Mesenchymal stem cell (in vitro differentiated cells and primary cell): ENCODE data around the gene P2RY6.

Experiments
- DNase-seq: peaks from one replicate; pipeline ENCODE4 v3.0.0-alpha.2; 2013
- H2AFZ ChIP-seq: one replicate; pipeline ENCODE4 v1.6.1; 2013; ENCODE audit warnings: low read depth, mild to moderate bottlenecking, control low read depth, inconsistent platforms, low read length, moderate library complexity
- H2AK5ac ChIP-seq: 2 replicates; pipeline ENCODE4 v1.6.1; 2013; ENCODE audit warnings: low read length, moderate library complexity, mild to moderate bottlenecking, inconsistent platforms; ENCODE audit not compliant: severe bottlenecking
- H2BK120ac ChIP-seq: one replicate; pipeline ENCODE4 v1.6.1; 2013; ENCODE audit warnings: low read depth, mild to moderate bottlenecking, inconsistent platforms, low read length, moderate library complexity
- H2BK12ac ChIP-seq, 2 experiments: one replicate each; pipeline ENCODE4 v1.6.1; 2013; ENCODE audit warnings: inconsistent platforms in 2 of 2, low read length in 2 of 2, mild to moderate bottlenecking in 2 of 2, moderate library complexity in 2 of 2, control low read depth in 1 of 2
- H2BK15ac ChIP-seq: one replicate; pipeline ENCODE4 v1.6.1; 2013; ENCODE audit warnings: mild to moderate bottlenecking, low read depth, inconsistent platforms; ENCODE audit not compliant: poor library complexity, severe bottlenecking
- H2BK5ac ChIP-seq: 2 replicates; pipeline ENCODE4 v1.6.1; 2013; ENCODE audit warnings: low read depth, mild to moderate bottlenecking, low read length, control low read depth, inconsistent platforms; ENCODE audit not compliant: poor library complexity, severe bottlenecking
- H3K14ac ChIP-seq, 2 experiments: one replicate each; pipeline ENCODE4 v1.6.1; 2013; ENCODE audit warnings: inconsistent platforms in 2 of 2, low read length in 2 of 2, control low read depth in 1 of 2, mild to moderate bottlenecking in 1 of 2, moderate library complexity in 1 of 2
- H3K18ac ChIP-seq, 2 experiments: one replicate each; pipeline ENCODE4 v1.6.1; 2013; ENCODE audit warnings: inconsistent platforms in 2 of 2, low read length in 2 of 2, control low read depth in 1 of 2, low read depth in 1 of 2, mild to moderate bottlenecking in 1 of 2
- H3K23ac ChIP-seq, 2 experiments: one replicate each; pipeline ENCODE4 v1.6.1; 2013; ENCODE audit warnings: inconsistent platforms in 2 of 2, low read length in 2 of 2, mild to moderate bottlenecking in 2 of 2, moderate library complexity in 2 of 2, control low read depth in 1 of 2
- H3K27ac ChIP-seq: 2 replicates; pipeline ENCODE4 v1.5.1; 2013; ENCODE audit warnings: mild to moderate bottlenecking, moderate library complexity, low read length, control low read depth, inconsistent platforms; ENCODE audit not compliant: poor library complexity, severe bottlenecking
- H3K27me3 ChIP-seq, 2 experiments: 2 replicates each; pipeline versions ENCODE4 v1.6.1 to v1.7.0; 2013; ENCODE audit warnings: low read length in 2 of 2, mild to moderate bottlenecking in 2 of 2, moderate library complexity in 2 of 2, control low read depth in 1 of 2, inconsistent platforms in 1 of 2; ENCODE audit not compliant: control insufficient read depth in 1 of 2, insufficient read depth in 1 of 2
- H3K36me3 ChIP-seq, 2 experiments: 2 replicates each; pipeline versions ENCODE4 v1.6.1 to v1.7.0; 2013; ENCODE audit warnings: low read length in 2 of 2, control low read depth in 1 of 2, inconsistent platforms in 1 of 2, low read depth in 1 of 2, mild to moderate bottlenecking in 1 of 2; ENCODE audit not compliant: insufficient read depth in 2 of 2, control insufficient read depth in 1 of 2
- H3K4ac ChIP-seq, 2 experiments: one replicate each; pipeline ENCODE4 v1.6.1; 2013; ENCODE audit warnings: inconsistent platforms in 2 of 2, low read length in 2 of 2, mild to moderate bottlenecking in 2 of 2, moderate library complexity in 2 of 2, control low read depth in 1 of 2, low read depth in 1 of 2
- H3K4me1 ChIP-seq: 2 replicates; pipeline ENCODE4 v1.6.1; 2013; ENCODE audit warnings: low read depth, low read length, control low read depth; ENCODE audit not compliant: control insufficient read depth, insufficient read depth
- H3K4me2 ChIP-seq: 2 replicates; pipeline ENCODE4 v1.6.1; 2013; ENCODE audit warnings: low read length, mild to moderate bottlenecking, inconsistent platforms; ENCODE audit not compliant: poor library complexity, severe bottlenecking
- H3K4me3 ChIP-seq, 2 experiments: 2 replicates each; pipeline versions ENCODE4 v1.5.1 to v1.7.0; 2013; ENCODE audit warnings: low read length in 2 of 2, mild to moderate bottlenecking in 2 of 2, control low read depth in 1 of 2, low read depth in 1 of 2; ENCODE audit not compliant: insufficient read depth in 1 of 2
- H3K79me1 ChIP-seq: replicated peaks from 2 replicates; pipeline ENCODE4 v1.6.1; 2013; ENCODE audit warnings: mild to moderate bottlenecking, control low read depth, low read length, inconsistent platforms; ENCODE audit not compliant: poor library complexity, severe bottlenecking
- H3K9ac ChIP-seq: 2 replicates; pipeline ENCODE4 v1.7.0; 2013; ENCODE audit warnings: mild to moderate bottlenecking, low read length, moderate library complexity
- H3K9me3 ChIP-seq: 2 replicates; pipeline ENCODE4 v1.7.0; 2013; ENCODE audit warnings: mild to moderate bottlenecking, low read length; ENCODE audit not compliant: control insufficient read depth
- H4K8ac ChIP-seq: one replicate; pipeline ENCODE4 v1.6.1; 2013; ENCODE audit warnings: inconsistent platforms, mild to moderate bottlenecking, low read length, moderate library complexity
- H4K91ac ChIP-seq: one replicate; pipeline ENCODE4 v1.6.1; 2013; ENCODE audit warnings: mild to moderate bottlenecking, low read length, inconsistent platforms
- WGBS: methylation state at CpG from one replicate; pipeline ENCODE4 v1.1.7; 2013; ENCODE audit warnings: mixed read lengths; 5-methylcytosine and 5-hydroxymethylcytosine counted together

P2RY6 gene

GRCh38 chr11:73295996-73296318 is 23.8 kb downstream of the P2RY6 start:
- Histone ChIP-seq H2BK5ac (no peak overlapping the region), H4K8ac (no peak overlapping the region), H3K18ac (no peak overlapping the region), H3K36me3 (peaks cover 5 to 8% of the 10 kb centered on the region in 2 experiments), H4K91ac (no peak overlapping the region), H2BK15ac (no peak overlapping the region), H3K27me3 (no peaks in the 10 kb centered on the region), H3K4me2 (no peak overlapping the region), H2AK5ac (no peak overlapping the region), H3K9ac (peak overlapping the region; percentile 45), H3K27ac (no peak overlapping the region), H2BK12ac (no peak overlapping the region), H3K4me3 (no peak overlapping the region), H3K4ac (no peak overlapping the region), H3K23ac (no peak overlapping the region), H2AFZ (no peak overlapping the region), H3K4me1 (peaks cover 31% of the 10 kb centered on the region), H3K14ac (no peak overlapping the region), H3K9me3 (no peaks in the 10 kb centered on the region), H2BK120ac (no peak overlapping the region), H3K79me1 (no peaks in the 10 kb centered on the region)
- DNase-seq, result no peak
- 100% methylated on average over 1 of the region's 3 CpGs for WGBS

GRCh38 chr11:73296501-73297230 is 24.5 kb downstream of the P2RY6 start:
- Histone ChIP-seq H3K4me3 (peak overlapping the region in 1 of 2 experiments; percentile 18), H3K18ac (no peak overlapping the region), H2BK15ac (peak overlapping the region; percentile 83), H2BK120ac (no peak overlapping the region), H3K79me1 (no peaks in the 10 kb centered on the region), H3K23ac (no peak overlapping the region), H3K27me3 (no peaks in the 10 kb centered on the region), H3K4ac (peak overlapping the region in 1 of 2 experiments; percentile 17), H3K9ac (no peak overlapping the region), H3K27ac (no peak overlapping the region), H3K14ac (peak overlapping the region in 1 of 2 experiments; percentile 49), H3K4me2 (no peak overlapping the region), H2AFZ (no peak overlapping the region), H4K91ac (peak overlapping the region; percentile 72), H3K9me3 (no peaks in the 10 kb centered on the region), H3K4me1 (peaks cover 31% of the 10 kb centered on the region), H2BK5ac (no peak overlapping the region), H2BK12ac (peak overlapping the region in 1 of 2 experiments; percentile 6), H4K8ac (peak overlapping the region; percentile 13), H3K36me3 (peaks cover 5 to 8% of the 10 kb centered on the region in 2 experiments), H2AK5ac (peak overlapping the region; percentile 43)
- no peak for DNase-seq
- WGBS, result 93% methylated on average over 35 of the region's 35 CpGs

GRCh38 chr11:73297231-73297590 is 25.1 kb downstream of the P2RY6 start:
- Histone ChIP-seq H3K4ac (peak overlapping the region in 1 of 2 experiments; percentile 17), H4K91ac (peak overlapping the region; percentile 72), H3K36me3 (peaks cover 5 to 8% of the 10 kb centered on the region in 2 experiments), H2BK15ac (peak overlapping the region; percentile 83), H3K79me1 (no peaks in the 10 kb centered on the region), H3K23ac (no peak overlapping the region), H2BK12ac (no peak overlapping the region), H4K8ac (peak overlapping the region; percentile 13), H3K9me3 (no peaks in the 10 kb centered on the region), H3K9ac (no peak overlapping the region), H3K4me2 (no peak overlapping the region), H3K27ac (no peak overlapping the region), H3K4me1 (peaks cover 28% of the 10 kb centered on the region), H3K18ac (no peak overlapping the region), H3K14ac (no peak overlapping the region), H3K27me3 (no peaks in the 10 kb centered on the region), H2AFZ (no peak overlapping the region), H2BK120ac (no peak overlapping the region), H2BK5ac (no peak overlapping the region), H3K4me3 (peak overlapping the region in 1 of 2 experiments; percentile 18), H2AK5ac (no peak overlapping the region)
- WGBS, result 95% methylated on average over 18 of the region's 18 CpGs
- DNase-seq, result no peak

- Histone ChIP-seq H3K79me1 (no peaks in the 10 kb centered on the region), H2BK15ac (no peak overlapping the region), H3K14ac (no peak overlapping the region), H2AFZ (no peak overlapping the region), H3K27ac (no peak overlapping the region), H3K9me3 (no peaks in the 10 kb centered on the region), H3K4me1 (peaks cover 23% of the 10 kb centered on the region), H2BK5ac (no peak overlapping the region), H4K91ac (no peak overlapping the region), H3K4me2 (no peak overlapping the region), H2AK5ac (no peak overlapping the region), H3K23ac (no peak overlapping the region), H3K4ac (no peak overlapping the region), H3K18ac (no peak overlapping the region), H3K4me3 (no peak overlapping the region), H2BK12ac (no peak overlapping the region), H3K36me3 (peaks cover 5 to 8% of the 10 kb centered on the region in 2 experiments), H2BK120ac (no peak overlapping the region), H4K8ac (no peak overlapping the region), H3K27me3 (no peaks in the 10 kb centered on the region), H3K9ac (no peak overlapping the region)
- DNase-seq, result no peak
- 89% methylated on average over 3 of the region's 3 CpGs for WGBS
Measured at GRCh38 chr11:73297702-73298101, 25.6 kb downstream of the P2RY6 start.
